ENCODE results near the gene IL17B. TPM values are rescaled to one million over a fixed set of nuclear protein-coding genes. Genes with fewer than 3 reads are reported as not detected.
A peak's percentile ranks its signal among the peaks of the same experiment; 100 is the strongest.

Gene IL17B
- total RNA-seq, 1 donor from 2014 or later = not detected

- H3K36me3 Mint-ChIP-seq (ENCODE audit: unreplicated experiment) = peaks cover 37% of the 10 kb centered on the region
- peak overlapping the region; percentile 82 for H3K27ac Mint-ChIP-seq (ENCODE audit: unreplicated experiment)
- TF ChIP-seq CTCF (IDR thresholded peaks at IDR 0.05) = no peak
- H3K27me3 Mint-ChIP-seq (ENCODE audit: unreplicated experiment) = no peaks in the 10 kb centered on the region
- peaks cover 99% of the 10 kb centered on the region for H3K4me1 Mint-ChIP-seq (ENCODE audit: unreplicated experiment)
- no peak for DNase-seq (ENCODE audit: extremely low spot score, unreplicated experiment)
- H3K9me3 Mint-ChIP-seq (ENCODE audit: unreplicated experiment) = no peaks in the 10 kb centered on the region
- H3K4me3 Mint-ChIP-seq (ENCODE audit: unreplicated experiment) = peak overlapping the region; percentile 29
Measured at GRCh38 chr5:149418910-149419531, 39.9 kb upstream of the IL17B start.

GRCh38 chr5:149417711-149418368 lies 38.7 kb upstream of the IL17B start:
- Mint-ChIP-seq H3K36me3 (ENCODE audit: unreplicated experiment) (peaks cover 35% of the 10 kb centered on the region), H3K4me3 (ENCODE audit: unreplicated experiment) (peak overlapping the region; percentile 18), H3K27ac (ENCODE audit: unreplicated experiment) (peak overlapping the region; percentile 82), H3K4me1 (ENCODE audit: unreplicated experiment) (peaks cover 99% of the 10 kb centered on the region), H3K9me3 (ENCODE audit: unreplicated experiment) (no peaks in the 10 kb centered on the region), H3K27me3 (ENCODE audit: unreplicated experiment) (no peaks in the 10 kb centered on the region)
- TF ChIP-seq CTCF (IDR thresholded peaks at IDR 0.05) = no peak
- no peak for DNase-seq (ENCODE audit: extremely low spot score, unreplicated experiment)

GRCh38 chr5:149416987-149417710 lies 38.1 kb upstream of the IL17B start:
- Mint-ChIP-seq H3K27ac (ENCODE audit: unreplicated experiment) (peak overlapping the region; percentile 82), H3K9me3 (ENCODE audit: unreplicated experiment) (no peaks in the 10 kb centered on the region), H3K4me1 (ENCODE audit: unreplicated experiment) (peaks cover 99% of the 10 kb centered on the region), H3K36me3 (ENCODE audit: unreplicated experiment) (peaks cover 36% of the 10 kb centered on the region), H3K4me3 (ENCODE audit: unreplicated experiment) (peak overlapping the region; percentile 27), H3K27me3 (ENCODE audit: unreplicated experiment) (no peaks in the 10 kb centered on the region)
- no peak for TF ChIP-seq CTCF (IDR thresholded peaks at IDR 0.05)
- DNase-seq (ENCODE audit: extremely low spot score, unreplicated experiment) = no peak

GRCh38 chr5:149415066-149415967 lies 36.2 kb upstream of the IL17B start:
- no peak for DNase-seq (ENCODE audit: extremely low spot score, unreplicated experiment)
- Mint-ChIP-seq H3K27ac (ENCODE audit: unreplicated experiment) (peak overlapping the region; percentile 82), H3K27me3 (ENCODE audit: unreplicated experiment) (no peaks in the 10 kb centered on the region), H3K9me3 (ENCODE audit: unreplicated experiment) (no peaks in the 10 kb centered on the region), H3K36me3 (ENCODE audit: unreplicated experiment) (peaks cover 31% of the 10 kb centered on the region), H3K4me3 (ENCODE audit: unreplicated experiment) (peak overlapping the region; percentile 30), H3K4me1 (ENCODE audit: unreplicated experiment) (peaks cover 97% of the 10 kb centered on the region)
- TF ChIP-seq CTCF (IDR thresholded peaks at IDR 0.05) = no peak

All from osteocyte (in vitro differentiated cells).